DMS79 treated with DMSO at 0.1 percent for 48 hours (cell line): Measurements from ENCODE around the gene APOBEC3A.
"Not testable (repeated sequence)": the region's sequence is repeated elsewhere in the genome, so short reads cannot be mapped to it uniquely, and the experiment has no call there.

Experiments used
- DNase-seq: peaks from one replicate; lab custom pipeline; 2025; lab: John Stamatoyannopoulos, UW

Gene APOBEC3A

DNA sequence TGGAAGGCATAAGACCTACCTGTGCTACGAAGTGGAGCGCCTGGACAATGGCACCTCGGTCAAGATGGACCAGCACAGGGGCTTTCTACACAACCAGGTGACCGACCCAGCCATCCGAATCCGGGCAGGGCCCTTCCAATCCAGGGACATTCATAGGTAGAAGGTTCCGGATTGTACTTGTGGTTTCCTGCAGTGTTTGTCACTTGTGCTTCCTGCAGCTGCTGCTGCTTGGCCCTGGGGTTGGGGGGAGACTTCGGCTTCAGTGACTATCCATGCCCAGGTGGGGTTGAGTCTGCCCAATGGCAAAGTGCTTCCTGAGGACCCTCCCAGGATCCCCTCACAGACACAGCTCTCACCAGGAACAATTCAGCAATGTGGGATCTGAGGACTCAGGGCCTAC, 2.2 kb downstream of the APOBEC3A start:
- DNase-seq: no peak

DNA sequence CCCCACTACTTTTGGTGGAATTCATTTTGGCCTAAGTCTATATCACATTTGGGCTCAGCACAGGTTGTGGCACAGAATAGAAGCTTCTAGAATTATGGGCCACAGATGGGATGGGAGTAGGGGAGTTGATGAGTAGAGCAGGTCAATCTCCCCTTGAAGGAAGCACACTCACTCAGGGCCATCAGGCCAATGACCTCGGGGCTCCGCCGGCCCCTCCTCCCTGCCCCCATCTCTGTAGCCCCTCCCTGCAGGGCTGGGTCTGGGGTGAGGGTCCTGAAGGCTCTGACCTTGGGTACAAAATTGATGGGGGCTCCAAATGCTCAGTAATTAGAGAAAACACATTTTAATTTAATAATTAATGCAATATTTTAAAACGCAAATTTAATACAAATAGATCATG, 3.3 kb downstream of the APOBEC3A start:
- not testable (repeated sequence) for DNase-seq

DNA sequence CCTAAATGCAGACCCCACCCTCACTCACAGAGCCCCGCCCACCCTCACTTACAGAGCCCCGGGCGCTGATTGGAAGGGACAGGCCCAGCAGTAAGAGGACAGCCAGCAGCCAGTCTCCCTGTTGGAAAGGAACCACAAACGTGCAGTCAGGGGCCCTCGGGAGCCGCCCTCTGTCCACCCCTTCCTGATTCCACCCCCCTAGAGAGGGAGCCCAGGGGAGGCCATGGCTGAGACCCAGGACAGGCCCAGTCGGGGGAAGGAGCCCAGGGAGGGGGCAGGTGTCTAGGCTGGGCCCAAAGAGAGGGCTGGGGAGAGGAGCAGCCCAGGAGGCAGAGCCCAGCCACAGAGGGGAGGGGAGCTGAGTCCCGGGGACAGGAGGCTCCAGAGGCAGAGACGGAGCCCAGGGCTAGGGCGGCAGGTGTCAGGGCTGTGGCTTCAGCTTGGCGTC, 5.9 kb downstream of the APOBEC3A start:
- DNase-seq: not testable (repeated sequence)

DNA sequence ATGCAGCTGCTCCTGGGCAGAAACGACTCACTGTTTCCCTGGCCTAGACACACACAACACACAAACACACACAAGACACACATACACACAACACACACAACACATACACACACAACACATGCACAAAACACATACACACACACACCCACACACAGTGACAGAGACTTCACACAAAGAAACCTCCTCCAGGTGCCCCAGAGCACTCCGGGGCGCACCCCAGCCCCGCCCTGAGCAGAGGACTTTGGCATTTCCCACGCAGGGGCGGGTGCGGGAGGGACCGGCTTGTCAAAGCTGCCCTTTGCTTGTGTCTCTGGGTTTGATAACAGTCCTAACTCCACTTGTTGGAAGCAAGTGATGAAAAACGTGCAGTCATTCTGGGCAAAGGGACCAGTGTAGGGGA, 6.5 kb downstream of the APOBEC3A start:
- no peak for DNase-seq

DNA sequence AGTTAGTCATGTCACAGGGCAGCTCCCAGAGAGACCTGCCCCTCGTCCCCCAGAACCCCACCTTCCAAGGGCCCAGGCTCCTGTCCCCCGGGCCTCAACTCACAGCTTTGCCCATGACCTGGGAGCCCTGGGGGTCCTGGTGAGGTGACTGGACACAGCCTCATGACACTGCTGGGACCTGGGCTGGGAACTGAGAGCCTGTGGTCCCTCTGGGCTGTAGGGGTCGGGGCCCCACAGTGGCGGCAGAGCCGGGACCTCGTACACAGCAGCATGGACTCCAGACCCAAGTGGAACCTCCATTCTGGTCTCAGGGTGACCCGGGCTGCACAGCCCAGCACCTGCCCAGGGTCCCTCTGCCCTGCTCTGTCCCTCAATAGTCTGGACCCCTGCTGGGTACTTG, 6.9 kb downstream of the APOBEC3A start:
- DNase-seq: no peak

DNA sequence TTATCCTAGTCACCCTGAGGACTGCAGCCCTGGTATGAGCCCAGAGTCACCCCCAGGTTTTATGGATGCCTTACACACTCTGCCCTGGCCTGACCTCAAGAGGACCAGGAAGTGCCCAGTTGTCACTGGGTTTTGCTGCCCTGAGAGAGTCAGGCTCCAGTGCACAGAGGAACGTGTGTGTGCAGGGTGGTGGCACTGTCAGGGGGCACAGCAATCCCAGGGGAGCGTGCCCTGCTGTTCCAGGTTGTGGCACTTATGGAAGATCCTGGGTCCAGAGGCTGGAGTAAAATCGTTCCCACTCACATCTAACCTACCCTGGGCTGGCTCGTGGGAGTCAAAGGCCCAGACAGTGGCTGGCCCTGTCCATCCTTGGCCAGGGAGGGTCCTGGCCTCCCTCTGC, 7.6 kb downstream of the APOBEC3A start:
- DNase-seq: no peak

DNA sequence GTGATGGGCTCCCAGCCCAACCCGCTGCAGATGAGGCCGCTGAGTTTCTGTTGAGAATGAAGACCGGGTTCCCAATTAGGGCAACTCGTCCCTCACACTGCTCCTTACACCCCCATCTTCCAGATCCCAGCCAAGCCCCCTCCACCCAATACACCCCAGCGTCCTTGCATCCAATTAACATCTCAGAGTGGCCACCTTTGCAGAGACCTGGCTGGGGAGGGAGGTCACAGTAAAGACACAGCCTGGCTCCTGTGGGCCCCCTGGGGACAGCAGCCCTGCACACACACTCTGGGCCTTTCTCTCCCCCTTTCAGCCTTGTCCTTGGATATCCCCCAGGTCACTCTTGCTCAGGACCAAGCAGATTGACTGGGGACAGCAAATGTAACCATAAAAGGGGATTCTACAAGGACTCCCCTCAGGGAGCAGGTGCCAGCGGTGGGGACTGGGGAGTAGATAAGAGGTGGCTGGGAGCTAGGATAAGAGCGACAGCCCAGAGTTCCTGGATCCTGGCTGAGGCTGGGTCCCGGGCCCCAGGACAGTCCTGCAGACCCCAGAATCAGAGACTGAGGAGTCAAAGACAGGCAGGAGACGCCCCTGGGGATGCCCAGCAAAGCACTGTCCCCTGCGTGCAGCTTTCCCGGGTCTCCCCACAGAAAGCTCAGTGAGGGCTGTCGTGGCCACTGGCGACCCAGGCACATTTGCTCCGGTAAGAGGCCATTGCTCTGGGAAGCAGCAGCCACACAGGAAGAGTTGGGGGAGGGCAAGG, 8.4 kb downstream of the APOBEC3A start:
- DNase-seq: no peak

DNA sequence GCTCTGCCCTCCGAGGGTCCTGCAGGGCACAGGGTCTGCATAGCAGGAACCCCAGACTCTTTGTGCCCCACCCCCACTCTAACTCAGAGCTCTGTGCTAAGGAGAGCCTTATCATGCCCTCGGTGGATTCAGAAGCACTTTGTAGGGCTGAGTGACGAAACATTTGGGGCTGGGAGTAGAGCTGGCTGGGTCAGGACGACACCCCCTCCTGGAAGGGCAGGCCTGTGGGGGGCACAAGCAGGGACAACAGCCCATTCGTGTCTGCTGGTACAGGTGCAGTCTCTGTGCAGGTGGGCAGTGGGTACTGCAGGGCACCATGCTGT, 8.9 kb downstream of the APOBEC3A start:
- no peak for DNase-seq

DNA sequence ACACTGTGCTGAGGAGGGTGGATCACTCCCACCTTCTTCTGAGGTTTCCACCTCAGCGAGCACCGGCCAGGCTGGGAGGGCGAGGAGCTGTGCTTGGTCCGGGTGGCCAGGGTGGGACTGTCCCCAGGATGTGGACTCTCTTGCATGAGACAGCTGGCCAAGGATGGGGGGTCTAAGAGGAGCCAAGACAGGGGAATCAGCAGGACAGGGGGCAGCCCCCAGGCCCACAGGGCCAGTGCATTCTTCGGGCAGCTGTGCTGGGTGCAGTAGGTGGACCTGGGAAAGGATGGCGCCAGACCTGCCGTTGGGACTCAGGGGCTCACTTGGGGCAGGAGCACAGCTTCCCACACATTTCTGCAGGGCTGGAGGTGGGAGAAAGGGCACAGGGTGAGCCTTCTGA, 9.5 kb downstream of the APOBEC3A start:
- DNase-seq: no peak

DNA sequence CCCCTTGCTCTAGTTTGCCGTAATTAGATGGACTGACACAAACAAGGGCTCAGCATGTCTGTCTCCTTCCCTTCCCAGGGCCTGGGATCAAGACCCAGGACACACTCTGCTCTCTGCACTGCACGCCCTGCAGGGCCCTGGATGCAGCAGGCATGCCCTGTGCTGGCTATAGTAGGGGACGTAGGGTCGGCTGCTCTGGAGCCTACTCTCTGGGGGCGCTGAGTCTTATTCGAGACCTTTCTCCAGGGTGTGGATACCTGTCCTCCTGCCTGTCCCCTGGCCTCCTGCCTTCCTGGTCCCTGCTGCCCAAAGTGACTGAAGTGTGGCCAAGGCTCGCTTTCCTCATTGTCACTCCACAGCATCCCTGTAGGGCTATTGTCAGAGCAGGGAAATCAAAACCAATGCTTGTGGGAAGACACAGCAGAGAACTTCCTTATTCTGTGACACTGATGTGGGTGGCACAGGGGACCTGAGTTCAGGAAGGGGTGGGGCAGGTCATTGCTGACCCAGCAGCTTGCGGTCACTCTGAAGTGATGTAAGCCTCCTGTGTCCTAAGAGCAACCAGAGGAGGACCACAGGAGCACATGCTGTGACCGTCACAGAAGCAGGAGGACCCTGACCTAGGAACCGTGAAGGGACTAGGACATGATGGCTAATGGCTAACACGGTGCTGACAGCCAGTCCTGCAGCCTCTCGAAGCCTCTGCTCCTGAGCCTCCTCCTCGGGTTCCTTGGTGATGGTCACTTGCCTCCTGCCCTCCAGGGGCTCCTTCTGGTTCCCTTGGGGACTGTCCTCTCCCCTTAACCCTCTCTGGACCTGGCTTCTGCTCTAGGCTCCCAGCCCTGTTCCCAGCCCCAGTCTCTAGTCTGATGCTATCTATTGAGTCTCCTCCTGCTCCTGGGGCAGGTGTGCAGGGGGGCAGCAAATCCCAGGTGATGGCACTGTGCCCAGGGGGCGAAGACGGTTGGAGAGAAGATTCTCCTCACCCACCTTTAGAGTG, 10.3 kb downstream of the APOBEC3A start:
- DNase-seq: no peak

DNA sequence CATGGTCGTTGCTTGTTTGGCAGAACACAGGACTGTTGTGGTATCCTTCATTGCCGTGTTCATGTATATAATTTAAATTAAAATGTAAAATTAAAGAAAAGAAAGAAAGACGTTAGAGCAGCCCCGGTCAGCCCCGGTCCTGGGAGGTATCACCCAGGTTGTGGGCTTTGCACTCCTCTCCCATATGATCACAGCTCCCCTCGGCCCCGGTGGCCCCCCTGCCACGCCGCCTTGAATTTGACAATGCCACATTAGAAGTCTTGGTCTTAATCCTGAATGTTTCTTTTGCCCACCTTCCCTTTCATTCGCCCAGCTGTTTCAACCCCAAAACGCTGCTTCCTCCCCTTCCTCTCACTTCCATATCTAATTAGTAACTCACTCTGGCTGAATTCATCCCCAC, 11.4 kb downstream of the APOBEC3A start:
- DNase-seq: no peak

DNA sequence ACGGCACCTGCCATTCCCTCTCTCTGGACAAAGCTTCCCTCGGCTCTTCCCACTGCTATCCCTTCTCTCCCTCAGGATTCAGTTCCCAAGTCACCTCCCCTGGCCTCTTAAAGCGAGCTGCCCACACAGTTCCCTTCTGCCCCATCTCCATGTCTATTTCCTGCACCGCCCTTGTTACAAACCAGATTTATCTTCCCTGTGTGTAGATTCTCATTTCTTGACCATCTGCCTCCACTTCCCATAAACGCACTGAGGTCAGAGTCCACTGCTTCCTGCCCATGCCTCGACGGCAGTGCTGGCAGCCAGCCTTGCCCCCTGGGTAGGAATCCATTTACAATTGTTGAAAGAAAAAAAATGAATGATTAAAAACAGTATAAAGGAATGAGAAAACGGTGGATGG, 13.1 kb downstream of the APOBEC3A start:
- DNase-seq: no peak

DNA sequence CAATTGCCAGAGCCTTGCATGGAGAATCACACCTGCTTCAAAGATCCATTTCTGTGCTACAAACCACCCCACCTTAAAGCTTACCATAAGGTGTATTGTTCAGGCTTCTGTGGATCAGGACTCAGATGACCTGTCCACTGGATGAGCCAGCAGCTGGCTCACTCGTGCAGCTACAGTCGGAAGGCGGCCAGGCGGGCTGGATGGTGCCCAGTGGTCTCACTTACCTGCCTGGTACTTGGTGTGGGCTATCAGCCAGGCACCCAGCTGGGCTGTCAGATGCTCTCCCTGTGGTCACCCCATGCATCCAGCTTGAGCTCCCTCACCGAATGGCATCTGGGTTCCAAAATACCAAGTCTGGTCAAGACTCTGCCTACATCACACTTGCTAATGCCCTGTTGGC, 13.8 kb downstream of the APOBEC3A start:
- DNase-seq: no peak

DNA sequence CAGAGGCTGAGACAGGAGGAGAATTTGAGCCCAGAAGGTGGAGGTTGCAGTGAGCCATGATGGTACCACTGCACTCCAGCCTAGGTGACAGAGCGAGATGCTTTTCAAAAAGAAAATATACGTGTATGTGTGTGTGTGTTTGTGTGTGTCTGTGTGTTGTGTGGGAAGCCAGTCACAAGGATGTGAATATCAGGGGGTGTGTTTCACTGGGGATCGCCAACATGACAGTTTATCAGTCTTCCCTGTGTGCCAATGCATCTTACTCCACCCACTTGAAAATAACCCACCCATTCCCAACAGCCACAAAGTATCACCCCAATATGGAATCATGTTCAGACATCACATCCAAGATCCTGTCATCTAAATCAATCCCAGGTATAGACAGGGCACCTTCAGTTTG, 14.4 kb downstream of the APOBEC3A start:
- DNase-seq: no peak

DNA sequence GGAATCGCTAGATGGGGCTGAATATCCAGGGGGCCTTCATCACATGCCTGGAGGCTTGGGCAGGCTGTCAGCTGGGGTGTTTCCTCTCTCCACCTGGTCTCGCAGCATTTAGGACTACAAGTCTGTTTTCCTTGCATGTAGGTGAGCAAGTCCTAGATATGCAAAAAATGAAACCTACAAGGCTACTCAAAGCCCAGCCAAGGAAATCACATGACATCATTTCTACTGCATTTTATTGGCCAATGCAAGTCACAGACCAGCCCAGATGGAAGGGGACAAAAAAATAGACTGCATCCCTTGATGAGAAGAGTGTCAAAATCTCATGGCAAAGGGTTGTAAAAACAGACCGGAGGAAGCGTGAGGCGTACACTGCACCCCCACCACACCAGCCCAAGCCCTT, 15.1 kb downstream of the APOBEC3A start:
- no peak for DNase-seq

DNA sequence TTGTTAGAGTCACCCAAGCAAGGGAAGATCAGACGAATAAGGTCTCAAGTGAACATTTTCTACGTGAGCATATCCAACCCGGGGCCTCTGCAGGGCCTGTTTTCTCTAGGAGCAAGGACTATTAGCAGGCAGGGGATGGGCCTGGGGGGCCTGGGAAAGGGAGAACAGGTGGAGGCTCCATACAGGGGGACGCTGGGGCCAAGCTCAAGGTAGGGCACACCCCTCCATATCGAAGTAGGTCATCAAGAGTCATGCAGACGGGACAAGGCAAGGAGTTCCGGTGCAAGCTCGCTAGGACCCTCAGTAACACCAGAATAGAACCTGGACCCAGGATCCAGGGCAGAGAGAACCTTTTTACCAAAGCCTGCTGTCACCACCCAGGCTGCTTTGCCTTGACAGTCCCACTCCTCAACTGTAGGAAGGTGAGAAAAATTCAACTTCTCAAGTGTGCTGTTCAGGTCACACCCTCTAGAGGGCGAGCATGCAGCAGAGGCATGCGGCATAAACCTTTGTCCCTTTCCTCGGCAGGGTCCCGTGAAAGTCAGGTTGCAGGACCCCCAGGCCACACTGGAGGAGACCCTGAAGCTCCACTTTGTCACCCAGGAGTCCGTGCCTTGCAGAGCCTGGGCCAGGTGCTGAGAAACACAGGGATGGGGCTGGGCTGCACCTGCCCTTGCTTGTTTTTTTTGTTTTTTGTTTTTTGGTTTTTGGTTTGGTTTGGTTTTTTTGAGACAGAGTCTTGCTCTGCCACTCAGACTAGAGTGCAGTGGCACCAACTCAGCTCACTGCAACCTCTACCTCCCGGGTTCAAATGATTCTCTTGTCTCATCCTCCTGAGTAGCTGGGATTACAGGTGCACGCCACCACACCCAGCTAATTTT, 16.1 kb downstream of the APOBEC3A start:
- DNase-seq: no peak

DNA sequence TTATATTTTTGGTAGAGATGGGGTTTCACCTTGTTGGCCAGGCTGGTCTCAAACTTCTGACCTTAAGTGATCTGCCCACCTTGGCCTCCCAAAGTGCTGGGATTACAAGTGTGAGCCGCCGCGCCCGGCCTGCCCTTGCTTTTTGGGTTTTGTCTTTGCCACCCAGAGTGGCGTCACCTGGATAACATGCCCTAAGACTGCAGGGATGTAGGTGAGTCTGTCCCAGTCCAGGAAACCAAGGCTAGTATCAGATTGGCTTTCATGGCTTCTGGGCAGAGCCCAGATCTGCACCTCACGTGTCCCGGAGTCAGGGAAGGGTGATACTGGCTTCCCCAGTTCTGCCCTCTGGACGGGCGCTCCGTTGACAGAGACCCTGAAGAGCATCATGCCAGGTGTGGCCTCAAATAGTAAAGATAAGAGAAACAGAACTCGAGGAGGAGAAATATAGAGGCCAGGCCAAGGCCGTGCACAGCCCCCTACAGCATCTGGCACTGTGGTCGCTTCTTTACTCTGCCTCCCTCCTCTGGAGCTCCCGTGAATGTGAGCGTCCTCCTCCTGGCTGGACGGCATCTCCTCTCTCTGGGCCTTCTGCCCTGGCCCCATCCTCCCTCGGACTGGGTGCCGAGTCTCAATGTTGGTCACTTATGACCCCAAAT, 16.9 kb downstream of the APOBEC3A start:
- no peak for DNase-seq

DNA sequence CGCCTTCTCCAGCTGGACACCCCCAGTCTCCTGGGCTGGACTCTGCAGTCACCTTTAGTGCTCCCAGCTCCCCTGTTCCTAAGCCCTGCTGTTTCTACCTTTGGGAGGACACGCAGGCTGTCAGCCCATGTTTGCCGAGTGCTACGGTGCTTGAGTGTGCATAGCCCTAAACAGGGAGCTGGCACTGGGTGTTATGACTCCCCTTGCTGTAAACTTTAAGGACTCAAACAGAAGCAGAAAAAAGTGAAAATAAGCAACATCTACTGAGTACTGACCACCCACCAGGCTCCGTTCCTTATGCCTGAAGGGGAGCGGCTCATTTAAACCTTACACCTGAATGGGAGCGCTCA, 17.4 kb downstream of the APOBEC3A start:
- DNase-seq: no peak

DNA sequence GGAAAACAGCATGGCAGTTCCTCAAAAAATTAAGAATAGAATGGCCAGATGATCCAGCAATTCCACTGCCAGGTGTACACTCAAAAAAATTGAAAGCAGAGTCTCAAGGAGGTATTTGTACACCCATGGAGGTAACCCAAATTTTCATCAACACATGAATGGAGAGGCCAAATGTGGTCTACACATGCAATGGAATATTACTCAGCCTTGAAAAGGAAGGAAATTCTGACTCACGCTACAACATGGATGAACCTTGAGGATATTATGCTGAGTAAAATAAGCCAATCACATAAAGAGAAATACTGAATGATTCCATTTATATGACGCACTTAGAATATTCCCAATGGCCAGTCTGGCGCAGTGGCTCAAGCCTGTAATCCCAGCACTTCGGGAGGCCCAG, 19.9 kb downstream of the APOBEC3A start:
- DNase-seq: not testable (repeated sequence)

DNA sequence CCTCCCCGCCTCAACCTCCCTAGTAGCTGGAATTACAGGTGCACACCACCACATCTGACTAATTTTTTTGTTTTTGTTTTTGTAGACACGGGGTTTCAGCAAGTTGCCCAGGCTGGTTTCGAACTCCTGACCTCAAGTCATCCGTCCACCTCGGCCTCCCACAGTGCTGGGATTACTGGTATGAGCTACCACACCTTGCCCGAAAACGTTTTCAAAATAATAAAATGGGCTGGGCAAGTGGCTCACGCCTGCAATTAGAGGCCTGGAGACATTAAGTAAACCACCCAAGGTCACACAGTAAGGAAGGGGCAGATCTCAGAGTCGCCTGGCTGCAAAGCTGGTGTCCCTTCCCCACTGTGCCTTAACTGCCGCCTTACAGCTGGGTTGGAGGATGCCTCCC, 23.2 kb downstream of the APOBEC3A start:
- DNase-seq: not testable (repeated sequence)
